ENCODE data around the gene HAVCR2. TPM values are rescaled to one million over a fixed set of nuclear protein-coding genes. Genes with fewer than 3 reads are reported as not detected.

HAVCR2 gene
- total RNA-seq, 1 donor from 2014 or later: 48.6 TPM

DNA sequence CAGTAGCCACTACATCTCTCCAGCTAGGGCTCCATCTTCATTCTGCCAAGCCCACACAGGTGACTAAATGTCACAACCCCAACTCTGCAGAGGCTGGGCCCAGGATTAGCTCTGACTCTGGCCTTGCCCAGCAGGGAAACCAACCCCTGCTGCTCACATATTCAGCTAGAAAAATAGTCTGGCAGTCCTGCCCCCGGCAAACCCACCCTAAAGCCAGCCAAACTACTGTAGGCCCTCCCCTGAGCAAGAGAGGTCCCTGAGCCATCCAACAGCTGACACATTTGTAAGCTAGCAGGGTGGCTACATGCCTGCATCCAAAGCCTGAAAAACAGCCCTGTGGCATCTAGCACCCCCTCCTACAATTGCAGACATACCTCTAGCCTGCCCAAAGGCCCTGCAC, 11.3 kb upstream of the HAVCR2 start:
- peaks cover 33% of the 10 kb centered on the region for H3K36me3 Mint-ChIP-seq (ENCODE audit: low read depth)
- no peak overlapping the region for H3K4me3 Mint-ChIP-seq (ENCODE audit: low read depth)
- no peak overlapping the region for H3K27ac Mint-ChIP-seq
- no peak for DNase-seq (ENCODE audit: low spot score)
- peaks cover 17% of the 10 kb centered on the region for H3K4me1 Mint-ChIP-seq (ENCODE audit: low read depth)
- intact Hi-C loops (cut with micrococcal nuclease): no loop called here
- H3K9me3 Mint-ChIP-seq: peaks cover 34% of the 10 kb centered on the region
- H3K27me3 Mint-ChIP-seq (ENCODE audit: low read depth): no peaks in the 10 kb centered on the region

- Mint-ChIP-seq H3K9me3 (peaks cover 11% of the 10 kb centered on the region), H3K27me3 (ENCODE audit: low read depth) (no peaks in the 10 kb centered on the region), H3K4me1 (ENCODE audit: low read depth) (peaks cover 31% of the 10 kb centered on the region), H3K4me3 (ENCODE audit: low read depth) (no peak overlapping the region), H3K36me3 (ENCODE audit: low read depth) (peaks cover 12% of the 10 kb centered on the region), H3K27ac (peak overlapping the region; percentile 74)
- no peak for DNase-seq (ENCODE audit: low spot score)
- intact Hi-C loops (cut with micrococcal nuclease): loop anchor here (1.0 kb wide), 1 partner anchor 13 kb away; no protein-coding TSS in a partner anchor
These were observed 7.7 kb upstream of the HAVCR2 start for GRCh38 chr5:157116483-157116954.

DNA sequence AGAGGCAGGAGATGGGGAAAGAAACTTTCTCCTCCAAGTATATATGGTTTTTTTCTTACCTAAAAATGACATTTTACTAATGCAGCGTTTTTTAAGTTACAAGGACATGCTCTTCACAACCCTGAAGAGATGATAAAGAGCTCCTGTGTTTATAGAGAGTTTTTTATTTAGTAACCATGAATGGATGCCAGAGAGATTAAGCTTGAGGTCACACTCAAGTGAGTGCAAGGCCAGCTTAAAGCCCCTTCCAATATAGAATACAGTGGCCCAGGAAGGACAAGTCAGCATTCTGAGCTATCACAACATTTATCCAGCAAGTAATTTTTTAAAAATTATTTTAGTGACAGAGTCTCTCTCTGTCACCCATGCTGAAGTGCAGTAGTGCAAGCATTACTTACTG, 6.7 kb upstream of the HAVCR2 start:
- Mint-ChIP-seq H3K4me3 (ENCODE audit: low read depth) (no peak overlapping the region), H3K27ac (peak overlapping the region; percentile 42), H3K36me3 (ENCODE audit: low read depth) (peaks cover 4% of the 10 kb centered on the region), H3K9me3 (peaks cover 3% of the 10 kb centered on the region), H3K4me1 (ENCODE audit: low read depth) (peaks cover 35% of the 10 kb centered on the region), H3K27me3 (ENCODE audit: low read depth) (no peaks in the 10 kb centered on the region)
- intact Hi-C loops (cut with micrococcal nuclease): no loop called here
- no peak for DNase-seq (ENCODE audit: low spot score)

- H3K27me3 Mint-ChIP-seq (ENCODE audit: low read depth): no peaks in the 10 kb centered on the region
- peaks cover 3% of the 10 kb centered on the region for H3K9me3 Mint-ChIP-seq
- peaks cover 1% of the 10 kb centered on the region for H3K36me3 Mint-ChIP-seq (ENCODE audit: low read depth)
- DNase-seq (ENCODE audit: low spot score): no peak
- H3K4me3 Mint-ChIP-seq (ENCODE audit: low read depth): no peak overlapping the region
- intact Hi-C loops (cut with micrococcal nuclease): no loop called here
- peak overlapping the region; percentile 42 for H3K27ac Mint-ChIP-seq
- H3K4me1 Mint-ChIP-seq (ENCODE audit: low read depth): peaks cover 35% of the 10 kb centered on the region
These were observed 6.2 kb upstream of the HAVCR2 start for GRCh38 chr5:157115012-157115411.

DNA sequence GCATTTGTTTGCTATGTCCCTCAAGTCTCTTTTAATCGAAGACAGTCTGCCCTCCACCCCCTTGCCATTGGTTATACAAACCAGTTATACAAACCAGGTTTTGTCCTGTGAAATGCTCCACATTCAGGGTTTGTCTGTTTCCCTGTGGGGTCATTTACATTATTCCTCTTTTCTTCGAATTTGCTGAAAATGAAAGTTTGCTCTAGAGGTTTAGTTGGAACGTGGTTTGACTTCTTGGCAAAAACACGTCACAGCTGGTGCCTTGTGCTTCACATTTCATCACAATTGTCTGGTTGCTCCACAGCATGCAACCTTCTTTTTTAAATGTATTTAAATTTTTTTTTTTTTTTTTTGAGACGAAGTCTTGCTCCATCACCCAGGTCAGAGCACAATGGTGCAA, 4.2 kb upstream of the HAVCR2 start:
- intact Hi-C loops (cut with micrococcal nuclease): no loop called here
- no peaks in the 10 kb centered on the region for H3K27me3 Mint-ChIP-seq (ENCODE audit: low read depth)
- peaks cover 51% of the 10 kb centered on the region for H3K4me1 Mint-ChIP-seq (ENCODE audit: low read depth)
- peak overlapping the region; percentile 73 for H3K27ac Mint-ChIP-seq
- peaks cover 11% of the 10 kb centered on the region for H3K36me3 Mint-ChIP-seq (ENCODE audit: low read depth)
- H3K4me3 Mint-ChIP-seq (ENCODE audit: low read depth): no peak overlapping the region
- DNase-seq (ENCODE audit: low spot score): no peak
- no peaks in the 10 kb centered on the region for H3K9me3 Mint-ChIP-seq

GRCh38 chr5:157109744-157110143, 900 bp upstream of the HAVCR2 start:
- H3K9me3 Mint-ChIP-seq: no peaks in the 10 kb centered on the region
- H3K36me3 Mint-ChIP-seq (ENCODE audit: low read depth): peaks cover 40% of the 10 kb centered on the region
- intact Hi-C loops (cut with micrococcal nuclease): loop anchor here (1.0 to 2.0 kb wide), 7 partner anchors 9 to 189 kb away; partner anchors contain the start of gene MED7
- H3K4me3 Mint-ChIP-seq (ENCODE audit: low read depth): peak overlapping the region; percentile 82
- peak overlapping the region; percentile 99 for H3K27ac Mint-ChIP-seq
- peaks cover 57% of the 10 kb centered on the region for H3K4me1 Mint-ChIP-seq (ENCODE audit: low read depth)
- no peak for DNase-seq (ENCODE audit: low spot score)
- H3K27me3 Mint-ChIP-seq (ENCODE audit: low read depth): no peaks in the 10 kb centered on the region

DNA sequence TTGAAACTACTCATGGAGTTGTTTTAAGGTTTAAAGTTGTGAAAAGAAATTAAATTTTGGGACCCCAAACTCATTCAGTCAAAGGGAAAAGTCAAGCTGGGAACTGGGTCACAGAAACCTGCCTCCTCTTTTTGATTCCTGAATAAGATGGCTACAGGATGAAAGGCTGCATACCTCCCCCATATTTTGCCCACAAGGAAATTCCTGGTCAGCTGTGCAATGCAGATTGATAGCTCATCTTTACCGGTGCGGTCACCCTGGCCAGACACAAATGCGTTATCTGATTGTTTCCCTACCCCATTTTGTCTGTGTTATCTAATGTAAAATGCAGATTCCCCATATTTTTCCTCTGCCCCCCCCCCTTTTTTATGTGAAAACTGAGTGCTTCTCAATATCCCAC, 1.3 kb downstream of the HAVCR2 start:
- H3K27me3 Mint-ChIP-seq (ENCODE audit: low read depth): no peaks in the 10 kb centered on the region
- H3K27ac Mint-ChIP-seq: peak overlapping the region; percentile 82
- H3K36me3 Mint-ChIP-seq (ENCODE audit: low read depth): peaks cover 61% of the 10 kb centered on the region
- peaks cover 55% of the 10 kb centered on the region for H3K4me1 Mint-ChIP-seq (ENCODE audit: low read depth)
- intact Hi-C loops (cut with micrococcal nuclease): loop anchor here (2.0 kb wide), 1 partner anchor 179 kb away; no protein-coding TSS in a partner anchor
- peak overlapping the region; percentile 88 for H3K4me3 Mint-ChIP-seq (ENCODE audit: low read depth)
- H3K9me3 Mint-ChIP-seq: no peaks in the 10 kb centered on the region
- no peak for DNase-seq (ENCODE audit: low spot score)

DNA sequence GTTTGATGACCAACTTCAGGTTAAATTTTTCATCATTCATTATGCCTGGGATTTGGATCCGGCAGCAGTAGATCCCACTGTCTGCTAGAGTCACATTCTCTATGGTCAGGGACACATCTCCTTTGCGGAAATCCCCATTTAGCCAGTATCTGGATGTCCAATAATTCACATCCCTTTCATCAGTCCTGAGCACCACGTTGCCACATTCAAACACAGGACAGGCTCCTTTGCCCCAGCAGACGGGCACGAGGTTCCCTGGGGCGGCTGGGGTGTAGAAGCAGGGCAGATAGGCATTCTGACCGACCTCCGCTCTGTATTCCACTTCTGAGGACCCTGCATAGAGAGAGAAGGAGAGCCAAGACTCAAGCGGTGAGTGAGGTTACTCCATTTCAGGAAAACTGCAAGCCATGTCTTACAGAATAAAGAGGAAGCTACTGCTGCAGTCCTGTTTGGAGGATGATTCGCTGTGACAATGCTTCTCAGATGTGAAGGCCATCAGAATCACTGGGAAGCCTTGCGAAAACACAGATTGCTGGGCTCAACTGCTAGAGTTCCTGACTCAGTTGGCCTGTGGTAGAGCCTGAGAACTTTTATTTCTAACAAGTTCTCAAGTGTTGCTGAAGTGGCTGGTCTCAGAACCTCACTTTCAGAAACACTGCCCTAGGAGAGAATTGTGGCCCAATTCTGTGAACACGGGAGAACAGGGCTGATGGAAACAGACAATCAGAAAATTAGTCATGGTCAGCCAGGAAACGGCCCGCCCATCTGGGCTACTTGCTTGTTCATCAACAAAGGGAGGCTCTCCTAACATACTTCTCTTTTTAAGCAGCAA, 2.0 kb downstream of the HAVCR2 start:
- peak overlapping the region; percentile 88 for H3K4me3 Mint-ChIP-seq (ENCODE audit: low read depth)
- peaks cover 55% of the 10 kb centered on the region for H3K4me1 Mint-ChIP-seq (ENCODE audit: low read depth)
- peaks cover 65% of the 10 kb centered on the region for H3K36me3 Mint-ChIP-seq (ENCODE audit: low read depth)
- intact Hi-C loops (cut with micrococcal nuclease): loop anchor here (2.0 kb wide), 1 partner anchor 178 kb away; no protein-coding TSS in a partner anchor
- DNase-seq (ENCODE audit: low spot score): no peak
- no peaks in the 10 kb centered on the region for H3K27me3 Mint-ChIP-seq (ENCODE audit: low read depth)
- H3K27ac Mint-ChIP-seq: peak overlapping the region; percentile 82
- H3K9me3 Mint-ChIP-seq: no peaks in the 10 kb centered on the region

GRCh38 chr5:157100140-157100679, 8.6 kb downstream of the HAVCR2 start:
- H3K27ac Mint-ChIP-seq: peak overlapping the region; percentile 94
- intact Hi-C loops (cut with micrococcal nuclease): loop anchor here (1.0 to 2.0 kb wide), 7 partner anchors 9 to 180 kb away; partner anchors contain the start of genes HAVCR2 and MED7
- H3K4me1 Mint-ChIP-seq (ENCODE audit: low read depth): peaks cover 30% of the 10 kb centered on the region
- peak overlapping the region; percentile 10 for H3K4me3 Mint-ChIP-seq (ENCODE audit: low read depth)
- no peaks in the 10 kb centered on the region for H3K9me3 Mint-ChIP-seq
- no peaks in the 10 kb centered on the region for H3K27me3 Mint-ChIP-seq (ENCODE audit: low read depth)
- peaks cover 71% of the 10 kb centered on the region for H3K36me3 Mint-ChIP-seq (ENCODE audit: low read depth)
- no peak for DNase-seq (ENCODE audit: low spot score)

GRCh38 chr5:157088342-157088990, 20.4 kb downstream of the HAVCR2 start:
- H3K27me3 Mint-ChIP-seq (ENCODE audit: low read depth): no peaks in the 10 kb centered on the region
- H3K27ac Mint-ChIP-seq: no peak overlapping the region

GRCh38 chr5:157086751-157087359, 22.0 kb downstream of the HAVCR2 start:
- Mint-ChIP-seq H3K27ac (no peak overlapping the region), H3K36me3 (ENCODE audit: low read depth) (peaks cover 86% of the 10 kb centered on the region), H3K4me1 (ENCODE audit: low read depth) (peaks cover 6% of the 10 kb centered on the region), H3K27me3 (ENCODE audit: low read depth) (no peaks in the 10 kb centered on the region), H3K9me3 (no peaks in the 10 kb centered on the region), H3K4me3 (ENCODE audit: low read depth) (no peak overlapping the region)
- intact Hi-C loops (cut with micrococcal nuclease): no loop called here
- DNase-seq (ENCODE audit: low spot score): no peak

More at GRCh38 chr5:157088342-157088990, 20.4 kb downstream of the HAVCR2 start:
- DNase-seq (ENCODE audit: low spot score): no peak
- Mint-ChIP-seq H3K9me3 (no peaks in the 10 kb centered on the region), H3K4me3 (ENCODE audit: low read depth) (no peak overlapping the region), H3K36me3 (ENCODE audit: low read depth) (peaks cover 80% of the 10 kb centered on the region), H3K4me1 (ENCODE audit: low read depth) (peaks cover 6% of the 10 kb centered on the region)
- intact Hi-C loops (cut with micrococcal nuclease): no loop called here

DNA sequence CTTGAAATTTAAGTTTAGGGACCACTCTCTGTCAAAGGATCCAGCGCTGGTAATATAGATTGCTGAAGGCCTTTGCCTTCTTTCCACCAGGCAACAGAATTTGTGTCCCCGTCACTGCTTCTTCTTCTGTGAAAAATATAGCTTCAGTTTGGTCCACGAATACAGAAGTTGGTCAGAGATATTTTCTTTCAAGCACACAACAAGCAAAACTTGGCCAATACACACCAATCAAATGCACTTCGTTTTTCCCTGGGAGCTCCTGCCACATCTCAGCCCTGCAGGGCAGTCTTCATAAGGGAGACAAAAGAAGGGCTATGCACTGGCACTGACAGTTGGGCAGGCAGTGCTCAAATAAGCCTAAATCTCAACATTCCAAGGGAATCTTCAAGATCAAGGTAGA, 22.9 kb downstream of the HAVCR2 start:
- intact Hi-C loops (cut with micrococcal nuclease): no loop called here
- H3K27me3 Mint-ChIP-seq (ENCODE audit: low read depth): no peaks in the 10 kb centered on the region
- no peak for DNase-seq (ENCODE audit: low spot score)
- no peaks in the 10 kb centered on the region for H3K9me3 Mint-ChIP-seq
- H3K4me3 Mint-ChIP-seq (ENCODE audit: low read depth): no peak overlapping the region
- peaks cover 6% of the 10 kb centered on the region for H3K4me1 Mint-ChIP-seq (ENCODE audit: low read depth)
- H3K36me3 Mint-ChIP-seq (ENCODE audit: low read depth): peaks cover 79% of the 10 kb centered on the region
- no peak overlapping the region for H3K27ac Mint-ChIP-seq
